ENCODE measurements around the gene KLK3. TPM values are rescaled to one million over a fixed set of nuclear protein-coding genes. Genes with fewer than 3 reads are reported as not detected.

Gene KLK3
- total and polyA plus RNA-seq, 2 of the 13 experiments (the other 11 are each of a cell fraction or from before 2014, with no cell fraction given), result not detected

GRCh38 chr19:50833117-50833801 is 21.5 kb upstream of the KLK3 start, which contains the start of gene KLK15 (continued):
- TF ChIP-seq DMAP1 (CRISPR knock-in tag; IDR thresholded peaks at IDR 0.05), result no peak

DNA sequence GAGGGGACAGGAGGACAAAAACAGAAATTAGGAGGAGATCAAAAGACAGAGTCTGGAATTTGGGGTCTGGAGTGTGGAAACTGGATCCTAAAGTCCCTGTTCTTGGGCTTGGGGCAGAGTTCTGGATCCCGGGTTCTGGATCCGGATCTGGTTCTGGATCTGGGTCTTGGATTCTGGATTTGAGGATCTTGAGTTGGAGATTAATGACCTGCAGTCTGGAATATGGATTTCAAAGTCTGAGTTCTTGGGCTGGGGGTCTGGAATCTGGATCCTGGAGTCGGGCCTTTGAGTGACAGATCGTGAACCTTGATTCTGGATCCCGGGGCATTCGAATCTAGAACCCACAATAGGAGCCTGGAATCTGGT is 20.9 kb upstream of the KLK3 start:
- DNase-seq (ENCODE audit: low spot score) (no peak), FAIRE-seq (no peak), ATAC-seq (no peak)
- Histone ChIP-seq H3K9me3 (ENCODE audit: low read length) (no peaks in the 10 kb centered on the region), H3K9ac (ENCODE audit: insufficient read depth, low read depth, low read length) (no peak overlapping the region), H3K4me1 (ENCODE audit: insufficient read depth, low read length) (peaks cover 17% of the 10 kb centered on the region), H3K36me3 (replicated peaks in 1 of 2; ENCODE audit: control insufficient read depth in 1 of 2, insufficient read depth in 2 of 2, low read length in 2 of 2) (no peaks in the 10 kb centered on the region), H3K4me2 (ENCODE audit: low read depth, low read length) (no peak overlapping the region), H3K27me3 (ENCODE audit: control insufficient read depth in 1 of 2, insufficient read depth in 2 of 2, low read length in 2 of 2) (peaks cover 0 to 43% of the 10 kb centered on the region in 2 experiments; a peak in 2 of 5 replicates), H3K27ac (ENCODE audit: extremely low read length, insufficient read depth, low read length) (no peak overlapping the region), H4K20me1 (ENCODE audit: insufficient read depth, low read length) (no peaks in the 10 kb centered on the region), H3K4me3 (replicated peaks in 1 of 3; ENCODE audit: insufficient read depth in 1 of 3, low read depth in 2 of 3, low read length in 3 of 3) (no peak overlapping the region), H2AFZ (ENCODE audit: low read length) (no peak overlapping the region), H3K79me2 (ENCODE audit: insufficient read depth, low read length) (no peaks in the 10 kb centered on the region)
- 57% methylated on average over 6 of the region's 6 CpGs for WGBS (ENCODE audit: low lambda C conversion rate)
- TF ChIP-seq, protein P1, sequence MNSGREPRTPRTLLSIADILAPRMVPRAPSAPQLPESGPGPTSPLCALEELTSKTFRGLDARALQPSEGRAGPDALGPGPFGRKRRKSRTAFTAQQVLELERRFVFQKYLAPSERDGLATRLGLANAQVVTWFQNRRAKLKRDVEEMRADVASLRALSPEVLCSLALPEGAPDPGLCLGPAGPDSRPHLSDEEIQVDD (CRISPR knock-in tag; IDR thresholded peaks at IDR 0.05; ENCODE audit: borderline replicate concordance), result no peak
- no peak for TF ChIP-seq ZNF878 (CRISPR knock-in tag; IDR thresholded peaks at IDR 0.05)
- no peak for TF ChIP-seq PRMT3 (CRISPR knock-in tag; IDR thresholded peaks at IDR 0.05; ENCODE audit: borderline replicate concordance, low read depth)
- TF ChIP-seq, protein P2, sequence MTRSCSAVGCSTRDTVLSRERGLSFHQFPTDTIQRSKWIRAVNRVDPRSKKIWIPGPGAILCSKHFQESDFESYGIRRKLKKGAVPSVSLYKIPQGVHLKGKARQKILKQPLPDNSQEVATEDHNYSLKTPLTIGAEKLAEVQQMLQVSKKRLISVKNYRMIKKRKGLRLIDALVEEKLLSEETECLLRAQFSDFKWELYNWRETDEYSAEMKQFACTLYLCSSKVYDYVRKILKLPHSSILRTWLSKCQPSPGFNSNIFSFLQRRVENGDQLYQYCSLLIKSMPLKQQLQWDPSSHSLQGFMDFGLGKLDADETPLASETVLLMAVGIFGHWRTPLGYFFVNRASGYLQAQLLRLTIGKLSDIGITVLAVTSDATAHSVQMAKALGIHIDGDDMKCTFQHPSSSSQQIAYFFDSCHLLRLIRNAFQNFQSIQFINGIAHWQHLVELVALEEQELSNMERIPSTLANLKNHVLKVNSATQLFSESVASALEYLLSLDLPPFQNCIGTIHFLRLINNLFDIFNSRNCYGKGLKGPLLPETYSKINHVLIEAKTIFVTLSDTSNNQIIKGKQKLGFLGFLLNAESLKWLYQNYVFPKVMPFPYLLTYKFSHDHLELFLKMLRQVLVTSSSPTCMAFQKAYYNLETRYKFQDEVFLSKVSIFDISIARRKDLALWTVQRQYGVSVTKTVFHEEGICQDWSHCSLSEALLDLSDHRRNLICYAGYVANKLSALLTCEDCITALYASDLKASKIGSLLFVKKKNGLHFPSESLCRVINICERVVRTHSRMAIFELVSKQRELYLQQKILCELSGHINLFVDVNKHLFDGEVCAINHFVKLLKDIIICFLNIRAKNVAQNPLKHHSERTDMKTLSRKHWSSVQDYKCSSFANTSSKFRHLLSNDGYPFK (CRISPR knock-in tag; IDR thresholded peaks at IDR 0.05; ENCODE audit: borderline replicate concordance), result no peak
- TF ChIP-seq KMT2B (CRISPR knock-in tag; IDR thresholded peaks at IDR 0.05), result no peak
- TF ChIP-seq MBD4 (IDR thresholded peaks at IDR 0.05; ENCODE audit: borderline replicate concordance, low read length), result no peak
- TF ChIP-seq ZNF382 (CRISPR knock-in tag; IDR thresholded peaks at IDR 0.05; ENCODE audit: borderline replicate concordance), result no peak
- TF ChIP-seq HBP1 (CRISPR knock-in tag; IDR thresholded peaks at IDR 0.05; ENCODE audit: low read depth), result no peak
- TF ChIP-seq SNRNP70 (IDR thresholded peaks at IDR 0.05; ENCODE audit: low read depth, low read length), result no peak
- TF ChIP-seq REL (CRISPR knock-in tag; conservative IDR thresholded peaks at IDR 0.05), result no peak
- no peak for TF ChIP-seq ZFP1 (CRISPR knock-in tag; IDR thresholded peaks at IDR 0.05)
- CTCF ChIA-PET (ENCODE audit: low intra/inter-chr PET ratio, low total read pairs), result no interaction called here
- in situ Hi-C loops (cut with HindIII; ENCODE audit: extremely low pct_ligation_motif_present, low pct_unique_long_range_greater_than_20kb) (no loop called here), intact Hi-C loops (cut with micrococcal nuclease; ENCODE audit: unreplicated experiment) (no loop called here)
- BruUV-seq (replicated peaks), result no TSS peak
- POLR2A ChIA-PET, result interaction anchor here (1.6 kb wide), 1 partner anchor 29 kb away, joined by 6 read pairs; no protein-coding TSS in a partner anchor

All from HepG2 (cell line).